NCI-H1436 (cell line): ENCODE data around the gene FMNL2.

Experiments
- DNase-seq: peaks from one replicate; lab custom pipeline; 2025; lab: John Stamatoyannopoulos, UW

The FMNL2 gene

DNA sequence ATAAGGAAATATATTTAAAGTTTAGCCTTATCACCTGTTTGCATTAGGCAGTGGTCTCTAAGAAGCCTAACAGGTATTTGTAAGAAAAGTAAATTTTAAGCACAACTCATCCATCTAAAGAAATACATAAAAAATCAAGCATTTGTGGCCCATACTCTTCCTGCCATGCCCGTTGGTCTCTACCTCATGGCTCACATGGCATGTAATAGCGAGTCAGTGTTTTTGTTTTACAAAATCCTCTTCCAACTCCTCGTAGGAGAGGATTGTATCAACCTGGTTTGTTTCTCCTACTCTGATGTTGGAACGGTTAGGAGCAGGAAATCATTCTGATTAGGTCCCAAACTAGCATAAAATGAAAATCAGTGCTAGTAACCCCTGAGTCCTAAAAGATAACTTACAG is 91.8 kb downstream of the FMNL2 start:
- DNase-seq, result no peak

DNA sequence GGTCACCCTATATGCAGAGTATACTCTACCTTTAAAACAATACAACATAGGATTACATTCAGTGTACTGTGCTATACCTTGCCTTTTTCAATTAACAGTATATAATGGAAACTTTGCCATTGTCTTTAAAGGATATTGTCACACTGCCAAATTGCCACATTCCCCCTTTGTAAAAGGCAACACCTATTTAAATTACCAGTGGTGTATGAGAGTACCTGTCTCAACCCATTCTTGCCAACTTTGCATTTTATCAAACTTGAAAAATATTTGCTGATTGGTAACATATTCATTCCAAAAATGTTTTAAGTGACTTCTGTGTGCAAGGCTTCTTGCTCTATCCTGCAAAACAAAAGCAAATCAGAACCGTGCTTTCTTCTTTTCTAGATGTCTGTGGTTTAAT is 92.9 kb downstream of the FMNL2 start:
- no peak for DNase-seq

DNA sequence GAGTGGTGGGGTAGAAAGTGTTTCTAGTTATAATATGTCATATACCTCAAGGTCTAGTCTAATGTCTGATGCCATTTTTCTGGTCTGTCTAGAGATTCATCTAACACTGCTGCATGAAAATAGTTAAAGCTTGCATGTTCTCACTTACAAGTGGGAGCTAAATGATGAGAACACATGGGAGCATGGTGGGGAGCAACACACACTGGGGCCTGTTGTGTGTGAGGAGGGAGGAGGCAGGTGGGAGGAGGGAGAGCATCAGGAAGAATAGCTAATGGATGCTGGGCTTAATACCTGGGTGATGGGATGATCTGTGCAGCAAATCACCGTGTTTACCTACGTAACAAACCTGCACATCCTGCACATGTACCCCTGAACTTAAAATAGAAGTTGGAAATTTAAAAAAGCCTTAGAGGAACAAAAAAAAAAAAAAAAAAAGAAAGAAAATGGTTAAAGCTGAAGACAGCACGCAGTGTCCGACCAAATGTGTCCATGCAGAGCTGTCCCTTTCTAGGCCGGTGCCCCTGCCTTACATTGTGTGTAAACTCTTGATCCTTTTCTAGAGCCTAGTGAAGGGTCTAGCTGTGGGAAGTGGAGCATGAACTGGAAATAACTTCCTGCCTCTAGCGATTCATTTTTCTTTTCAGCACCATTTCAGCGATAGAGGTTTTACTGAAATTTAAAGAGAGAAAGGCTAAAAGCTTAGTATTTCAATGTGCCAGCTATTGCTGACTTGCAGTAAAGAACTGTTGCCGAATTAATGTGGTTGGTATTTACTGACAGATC is 94.0 kb downstream of the FMNL2 start:
- DNase-seq, result no peak

GRCh38 chr2:152430876-152431275 is 95.9 kb downstream of the FMNL2 start:
- DNase-seq, result no peak

DNA sequence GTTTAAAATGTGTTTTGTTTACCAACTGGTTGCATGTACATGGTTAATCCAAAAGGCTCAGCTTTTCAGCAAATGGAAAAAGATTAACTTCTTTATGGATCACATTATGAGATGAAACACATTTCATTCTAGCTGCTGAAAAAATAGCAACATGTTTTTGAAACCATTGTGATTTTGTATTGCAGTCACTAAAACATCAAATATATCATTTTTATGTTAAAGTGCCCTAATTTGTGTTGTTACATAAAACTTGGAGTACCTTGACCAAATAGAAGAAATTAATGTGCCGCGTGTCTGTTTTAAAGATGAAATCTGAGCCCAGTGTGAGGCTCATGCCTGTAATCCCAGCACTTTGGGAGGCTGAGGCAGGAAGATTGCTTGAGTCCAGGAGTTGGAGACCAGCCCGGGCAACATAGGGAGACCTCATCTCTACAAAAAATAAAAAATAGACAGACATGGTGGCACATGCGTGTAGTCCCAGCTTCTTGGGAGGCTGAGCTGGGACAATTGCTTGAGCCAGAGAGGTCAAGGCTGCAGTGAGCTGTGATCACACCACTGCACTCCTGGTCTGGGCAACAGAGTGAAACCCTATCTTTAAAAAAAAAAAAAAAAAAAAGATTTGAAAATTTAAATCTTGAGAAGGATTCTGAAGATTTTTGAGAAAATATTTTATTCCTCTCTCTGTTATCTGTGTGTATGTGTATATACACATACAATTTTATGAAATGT is 96.6 kb downstream of the FMNL2 start:
- no peak for DNase-seq

DNA sequence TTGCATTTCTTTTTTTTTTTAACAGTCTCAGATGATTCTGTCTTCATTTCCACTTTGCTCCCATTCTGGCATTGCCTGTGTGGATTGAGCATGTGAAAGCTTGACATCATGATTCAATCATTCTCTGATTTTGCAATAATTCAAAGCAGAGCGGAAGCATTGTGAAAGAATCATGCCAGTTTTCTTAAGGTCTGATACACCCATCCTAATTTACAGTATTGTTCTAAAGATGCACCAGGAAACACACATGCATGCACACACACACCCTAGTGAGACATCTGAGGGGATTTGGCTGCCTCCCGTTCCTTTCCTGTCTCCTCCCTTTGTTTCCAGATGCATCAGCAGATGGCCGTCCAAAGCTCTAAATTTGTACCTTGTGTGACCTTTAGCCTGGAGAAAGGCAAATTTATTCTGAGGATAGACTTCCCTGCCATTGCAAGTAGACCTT is 97.3 kb downstream of the FMNL2 start:
- DNase-seq, result no peak

DNA sequence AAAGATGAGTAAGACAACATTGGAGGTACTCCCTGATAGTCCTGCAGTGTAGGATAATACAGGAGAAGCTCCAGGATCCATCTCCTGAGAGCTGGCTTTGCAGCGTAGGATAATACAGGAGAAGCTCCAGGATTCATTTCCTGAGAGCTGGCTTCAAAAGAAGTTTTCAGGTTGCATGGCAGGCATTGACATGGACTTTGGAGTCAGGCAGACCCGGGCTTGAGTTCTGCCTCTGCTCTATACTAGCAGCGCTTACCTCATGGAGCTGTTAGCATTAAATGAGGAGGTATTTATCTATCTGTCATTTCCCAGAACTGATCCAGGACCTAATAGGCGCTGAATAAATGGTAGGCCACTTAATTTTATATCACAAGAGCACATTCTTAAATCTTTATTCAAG is 97.8 kb downstream of the FMNL2 start:
- DNase-seq, result no peak

DNA sequence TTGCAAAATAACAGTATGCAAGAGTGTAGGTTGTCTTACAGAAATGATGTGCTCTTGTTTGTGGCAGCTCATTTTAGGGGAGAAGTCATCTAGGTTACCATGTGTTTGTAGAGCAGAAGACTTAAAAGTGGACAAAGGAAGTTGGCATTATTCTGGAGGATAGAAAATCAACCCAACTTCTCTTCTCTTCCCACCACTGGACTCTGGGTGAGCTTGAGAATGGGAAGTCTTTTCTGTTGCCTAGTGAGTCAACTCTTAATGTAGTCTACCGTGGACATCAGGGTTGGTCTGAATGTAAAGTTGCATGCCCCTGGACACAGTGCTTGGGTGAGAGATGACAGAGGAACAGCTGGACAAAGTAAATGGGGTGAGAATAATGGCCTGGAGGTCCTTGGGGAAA is 98.3 kb downstream of the FMNL2 start:
- no peak for DNase-seq

GRCh38 chr2:152433791-152434190 is 98.8 kb downstream of the FMNL2 start:
- no peak for DNase-seq

- no peak for DNase-seq
These were observed 99.6 kb downstream of the FMNL2 start for GRCh38 chr2:152434395-152435182.

GRCh38 chr2:152436148-152436547 is 101.2 kb downstream of the FMNL2 start:
- no peak for DNase-seq

DNA sequence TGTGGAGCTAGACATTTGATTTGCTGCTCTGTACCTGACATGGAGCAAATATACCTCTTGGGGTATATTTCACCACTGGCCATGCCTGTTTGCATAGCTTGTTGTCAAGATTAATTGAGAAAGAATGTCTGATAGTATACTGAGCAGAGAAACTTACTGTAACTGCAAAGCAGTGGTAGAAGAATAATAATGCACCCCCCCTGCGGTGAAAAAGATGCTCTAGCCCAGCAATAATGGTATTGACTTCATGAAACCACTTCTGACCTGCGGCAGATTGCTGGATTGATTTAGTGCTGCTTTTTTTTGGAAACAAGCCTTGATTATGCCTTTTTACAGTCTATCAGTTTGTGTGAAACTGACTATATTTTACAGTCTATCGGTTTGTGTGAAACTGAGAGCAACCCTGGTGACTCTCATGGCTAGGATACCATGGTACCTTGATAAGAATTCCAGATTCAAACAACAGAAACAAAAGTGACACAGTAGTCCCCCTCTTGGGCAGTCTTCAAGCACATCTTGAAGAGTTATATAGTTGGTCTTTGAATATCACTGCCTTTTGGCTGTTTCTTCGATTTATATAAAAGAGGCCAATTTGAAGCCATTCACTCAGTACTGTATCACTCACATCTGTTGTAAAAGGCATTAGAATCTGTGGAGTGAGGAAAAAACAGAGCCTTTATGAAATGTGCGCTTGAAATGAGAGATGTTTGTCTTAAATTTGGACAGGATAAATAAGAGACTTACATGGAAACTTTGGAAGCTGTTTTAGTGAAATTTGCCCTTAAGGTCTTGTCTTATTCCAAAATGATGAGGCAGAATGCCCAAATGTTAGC is 102.5 kb downstream of the FMNL2 start:
- DNase-seq, result no peak

- no peak for DNase-seq
These were observed 105.1 kb downstream of the FMNL2 start for GRCh38 chr2:152440049-152440448.

DNA sequence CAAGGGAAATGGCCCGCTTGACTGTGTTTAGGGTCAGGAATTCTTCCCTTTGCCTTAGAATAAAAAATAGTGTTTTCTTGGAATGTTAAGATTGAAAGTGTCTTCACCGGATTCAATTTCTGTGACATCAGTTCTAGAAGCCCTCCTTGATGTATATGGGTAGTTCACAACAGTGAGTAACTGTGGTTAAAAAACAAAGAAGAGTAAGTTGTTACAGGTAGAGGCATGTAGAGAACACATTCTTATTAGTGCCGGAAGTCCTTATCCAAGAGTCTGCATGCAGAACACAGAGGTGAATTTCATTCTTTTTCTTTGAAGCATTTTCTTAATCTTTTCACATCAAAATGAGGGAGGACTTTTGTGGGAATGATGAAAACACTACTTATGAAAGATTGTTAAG is 105.5 kb downstream of the FMNL2 start:
- no peak for DNase-seq

DNA sequence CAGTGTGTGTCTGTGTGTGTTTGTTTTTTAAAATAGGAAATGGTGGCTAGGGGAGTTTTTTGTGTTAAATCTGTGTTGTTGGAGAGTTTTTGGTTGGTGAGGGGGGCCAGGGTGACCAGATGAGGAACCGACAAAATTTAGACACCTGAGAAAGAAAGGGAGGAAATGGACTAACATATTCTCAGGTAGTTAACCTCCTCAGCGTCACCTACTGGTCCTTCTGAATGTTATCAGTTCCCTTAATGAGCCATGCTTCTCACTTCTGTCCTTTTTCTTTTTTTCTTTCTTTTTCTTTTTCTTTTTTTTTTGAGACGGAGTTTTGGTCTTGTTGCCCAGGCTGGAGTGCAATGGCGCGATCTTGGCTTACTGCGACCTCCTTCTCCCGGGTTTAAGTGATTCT is 107.0 kb downstream of the FMNL2 start:
- DNase-seq, result no peak

- DNase-seq, result no peak
These were observed 108.8 kb downstream of the FMNL2 start for GRCh38 chr2:152443771-152444170.

GRCh38 chr2:152444448-152444847 is 109.5 kb downstream of the FMNL2 start:
- DNase-seq, result no peak

DNA sequence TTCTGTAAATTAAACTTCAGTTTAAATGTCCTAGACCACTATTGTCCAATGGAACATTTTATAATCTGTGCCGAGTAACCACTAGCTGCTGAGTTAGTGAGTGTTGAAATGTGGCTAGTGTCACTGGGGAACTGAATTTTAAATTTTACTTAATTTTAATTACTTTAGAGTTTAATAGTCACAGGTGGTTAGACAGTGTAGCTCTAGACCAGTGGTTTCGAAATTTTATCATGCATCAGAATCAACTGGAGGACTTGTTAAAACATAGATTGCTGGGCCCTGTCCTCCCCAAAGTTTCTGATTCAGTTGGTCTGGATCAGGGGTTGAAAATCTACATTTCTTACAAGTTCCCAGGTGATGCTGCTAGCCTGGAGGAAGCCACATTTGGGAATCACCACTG is 110.4 kb downstream of the FMNL2 start:
- DNase-seq, result no peak

GRCh38 chr2:152445791-152446201 is 110.8 kb downstream of the FMNL2 start:
- DNase-seq, result no peak

GRCh38 chr2:152446213-152446612 is 111.2 kb downstream of the FMNL2 start:
- no peak for DNase-seq

- no peak for DNase-seq
These were observed 112.9 kb downstream of the FMNL2 start for GRCh38 chr2:152447897-152448296.

GRCh38 chr2:152448606-152449005 is 113.6 kb downstream of the FMNL2 start:
- no peak for DNase-seq
